Adipose tissue (tissue), 3 donors: Measurements from ENCODE around the gene SOX4. TPM values are rescaled to one million over a fixed set of nuclear protein-coding genes. Genes with fewer than 3 reads are reported as not detected.

Experiments
- H3K27ac ChIP-seq: one replicate; pipeline ENCODE4 v1.5.1; 2013; ENCODE audit warnings: low read depth, low read length
- WGBS, 3 donors: extraction: QIAGEN DNeasy Blood & Tissue Kit; methylation state at CpG; one replicate each; pipeline ENCODE4 v1.1.7; 2013; 5-methylcytosine and 5-hydroxymethylcytosine counted together
- polyA plus RNA-seq, 3 donors: library from polyadenylated mRNA; stranded (reverse); fragments of 200-250 nt; gene quantifications; one replicate each; pipeline ENCODE4 v1.2.3, GENCODE V29; 2013
- donor health status: healthy with polysubstance abuse.
- donor health status: Bipolar disorder and iron deficiency.
- donor health status: healthy.

Gene SOX4
- polyA plus RNA-seq, 3 donors = 8.8 to 11.7 (median 9.0) TPM

DNA sequence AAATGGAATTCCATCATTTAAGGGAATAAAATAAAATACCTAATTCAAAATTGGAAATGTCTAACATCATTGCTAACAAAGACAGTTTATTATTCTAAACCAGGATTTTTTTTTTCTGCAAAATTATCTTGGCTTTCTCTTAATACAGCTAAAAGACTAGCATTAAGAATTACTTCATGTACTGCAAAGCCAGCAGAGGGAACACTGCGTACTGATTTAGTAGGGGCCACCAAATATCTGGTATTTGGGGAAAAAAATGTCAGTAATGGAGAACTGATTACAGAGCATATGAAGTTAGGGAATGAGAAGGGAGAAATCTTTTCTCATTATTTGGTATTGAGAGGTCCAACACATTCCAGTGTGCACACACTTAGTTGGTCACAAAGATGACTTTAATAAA is 3.2 kb upstream of the SOX4 start:
- WGBS, 3 donors = 82 to 97% (median 86%) methylated on average over 1 of the region's 1 CpG
- no peak overlapping the region for H3K27ac ChIP-seq

GRCh38 chr6:21591446-21591845 is 2.1 kb upstream of the SOX4 start:
- WGBS, 3 donors = 72 to 84% (median 73%) methylated on average over 2 of the region's 2 CpGs
- H3K27ac ChIP-seq = no peak overlapping the region

- H3K27ac ChIP-seq = no peak overlapping the region
- WGBS, 3 donors = 0 to 7% (median 2%) methylated on average over 1 of the region's 1 CpG
Measured at GRCh38 chr6:21592953-21593352, 598 bp upstream of the SOX4 start.

GRCh38 chr6:21593927-21594415 is 420 bp downstream of the SOX4 start:
- WGBS, 3 donors = 0 to 1% (median 0%) methylated on average over 17 to 19 of the region's 19 CpGs
- H3K27ac ChIP-seq = no peak overlapping the region

- H3K27ac ChIP-seq = no peak overlapping the region
- WGBS, 3 donors = 0 to 1% (median 0%) methylated on average over 85 to 112 of the region's 112 CpGs
Measured at GRCh38 chr6:21594416-21595281, 1.1 kb downstream of the SOX4 start.

GRCh38 chr6:21595285-21596144 is 2.0 kb downstream of the SOX4 start:
- no peak overlapping the region for H3K27ac ChIP-seq
- 0 to 1% (median 1%) methylated on average over 59 to 108 of the region's 108 CpGs for whole genome bisulfite sequencing, 3 donors

DNA sequence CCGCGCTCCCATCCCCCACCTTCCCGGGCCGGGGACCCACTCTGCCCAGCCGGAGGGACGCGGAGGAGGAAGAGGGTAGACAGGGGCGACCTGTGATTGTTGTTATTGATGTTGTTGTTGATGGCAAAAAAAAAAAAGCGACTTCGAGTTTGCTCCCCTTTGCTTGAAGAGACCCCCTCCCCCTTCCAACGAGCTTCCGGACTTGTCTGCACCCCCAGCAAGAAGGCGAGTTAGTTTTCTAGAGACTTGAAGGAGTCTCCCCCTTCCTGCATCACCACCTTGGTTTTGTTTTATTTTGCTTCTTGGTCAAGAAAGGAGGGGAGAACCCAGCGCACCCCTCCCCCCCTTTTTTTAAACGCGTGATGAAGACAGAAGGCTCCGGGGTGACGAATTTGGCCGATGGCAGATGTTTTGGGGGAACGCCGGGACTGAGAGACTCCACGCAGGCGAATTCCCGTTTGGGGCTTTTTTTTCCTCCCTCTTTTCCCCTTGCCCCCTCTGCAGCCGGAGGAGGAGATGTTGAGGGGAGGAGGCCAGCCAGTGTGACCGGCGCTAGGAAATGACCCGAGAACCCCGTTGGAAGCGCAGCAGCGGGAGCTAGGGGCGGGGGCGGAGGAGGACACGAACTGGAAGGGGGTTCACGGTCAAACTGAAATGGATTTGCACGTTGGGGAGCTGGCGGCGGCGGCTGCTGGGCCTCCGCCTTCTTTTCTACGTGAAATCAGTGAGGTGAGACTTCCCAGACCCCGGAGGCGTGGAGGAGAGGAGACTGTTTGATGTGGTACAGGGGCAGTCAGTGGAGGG is 2.8 kb downstream of the SOX4 start:
- WGBS, 3 donors = 0% methylated on average over 43 of the region's 43 CpGs
- H3K27ac ChIP-seq = peak overlapping the region; percentile 22

- WGBS, 3 donors = 2 to 7% (median 2%) methylated on average over 14 of the region's 14 CpGs
- no peak overlapping the region for H3K27ac ChIP-seq
Measured at GRCh38 chr6:21596949-21597682, 3.6 kb downstream of the SOX4 start.

DNA sequence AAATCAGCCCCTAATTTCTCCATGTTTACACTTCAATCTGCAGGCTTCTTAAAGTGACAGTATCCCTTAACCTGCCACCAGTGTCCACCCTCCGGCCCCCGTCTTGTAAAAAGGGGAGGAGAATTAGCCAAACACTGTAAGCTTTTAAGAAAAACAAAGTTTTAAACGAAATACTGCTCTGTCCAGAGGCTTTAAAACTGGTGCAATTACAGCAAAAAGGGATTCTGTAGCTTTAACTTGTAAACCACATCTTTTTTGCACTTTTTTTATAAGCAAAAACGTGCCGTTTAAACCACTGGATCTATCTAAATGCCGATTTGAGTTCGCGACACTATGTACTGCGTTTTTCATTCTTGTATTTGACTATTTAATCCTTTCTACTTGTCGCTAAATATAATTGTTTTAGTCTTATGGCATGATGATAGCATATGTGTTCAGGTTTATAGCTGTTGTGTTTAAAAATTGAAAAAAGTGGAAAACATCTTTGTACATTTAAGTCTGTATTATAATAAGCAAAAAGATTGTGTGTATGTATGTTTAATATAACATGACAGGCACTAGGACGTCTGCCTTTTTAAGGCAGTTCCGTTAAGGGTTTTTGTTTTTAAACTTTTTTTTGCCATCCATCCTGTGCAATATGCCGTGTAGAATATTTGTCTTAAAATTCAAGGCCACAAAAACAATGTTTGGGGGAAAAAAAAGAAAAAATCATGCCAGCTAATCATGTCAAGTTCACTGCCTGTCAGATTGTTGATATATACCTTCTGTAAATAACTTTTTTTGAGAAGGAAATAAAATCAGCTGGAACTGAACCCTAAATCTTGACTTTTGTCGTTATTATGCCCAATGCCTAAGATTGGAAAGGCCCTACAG is 4.5 kb downstream of the SOX4 start:
- WGBS, 3 donors = 5 to 11% (median 7%) methylated on average over 14 of the region's 14 CpGs
- H3K27ac ChIP-seq = no peak overlapping the region

DNA sequence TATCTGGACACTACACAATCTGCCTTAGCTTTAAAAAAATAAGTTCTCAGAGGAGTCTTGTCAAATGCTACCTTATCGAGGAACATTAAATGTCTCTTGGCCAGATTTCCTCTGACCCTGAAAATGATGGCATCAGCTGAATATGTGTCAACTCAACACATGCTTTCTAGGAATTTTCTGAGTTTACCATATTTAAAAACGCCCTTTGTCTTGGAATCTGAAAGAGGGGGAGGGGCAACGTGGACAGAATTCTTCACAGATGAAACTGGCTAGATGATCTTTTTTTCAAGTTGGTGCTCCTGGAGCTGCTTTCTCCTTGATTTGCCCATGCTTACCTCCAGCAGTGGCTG is 5.1 kb downstream of the SOX4 start:
- WGBS, 3 donors = 16 to 29% (median 17%) methylated on average over 3 of the region's 3 CpGs
- H3K27ac ChIP-seq = no peak overlapping the region

DNA sequence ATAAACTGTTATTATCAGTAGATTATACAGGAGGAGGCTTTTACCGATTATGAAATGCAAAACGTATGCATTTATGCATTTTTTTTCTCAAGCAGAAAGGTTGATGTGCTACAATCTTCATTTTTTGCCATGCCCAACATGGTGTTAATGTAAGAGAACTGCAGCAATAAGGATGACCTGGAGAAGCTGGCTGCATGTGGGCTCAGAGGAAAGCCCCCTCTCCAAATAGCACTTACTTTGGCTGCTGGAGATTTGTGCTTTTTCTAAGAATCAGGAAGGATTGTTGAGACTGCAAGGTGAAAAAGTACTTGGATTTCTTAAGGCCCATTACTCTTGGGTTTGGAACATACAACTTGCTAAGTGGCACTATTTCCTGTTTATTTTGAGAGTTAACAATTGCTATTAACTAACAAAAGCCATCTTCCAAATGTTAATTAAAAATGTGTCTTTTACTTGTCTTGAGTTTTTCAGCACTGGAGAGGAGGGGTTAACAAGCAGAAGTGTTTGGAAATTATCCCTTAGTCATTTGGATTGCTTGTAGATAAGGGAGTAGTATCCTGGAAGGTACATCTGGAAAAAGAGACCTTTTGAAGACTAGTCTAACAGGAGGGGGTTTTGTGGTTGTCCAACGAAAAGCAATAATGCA is 5.6 kb downstream of the SOX4 start:
- H3K27ac ChIP-seq = no peak overlapping the region
- WGBS, 3 donors = 37 to 46% (median 45%) methylated on average over 3 of the region's 3 CpGs

- H3K27ac ChIP-seq = no peak overlapping the region
- 93 to 96% (median 95%) methylated on average over 9 of the region's 9 CpGs for WGBS, 3 donors
Measured at GRCh38 chr6:21601339-21601923, 7.9 kb downstream of the SOX4 start.

GRCh38 chr6:21601932-21602390 is 8.4 kb downstream of the SOX4 start:
- H3K27ac ChIP-seq = no peak overlapping the region
- WGBS, 3 donors = 96 to 97% (median 97%) methylated on average over 23 of the region's 23 CpGs

DNA sequence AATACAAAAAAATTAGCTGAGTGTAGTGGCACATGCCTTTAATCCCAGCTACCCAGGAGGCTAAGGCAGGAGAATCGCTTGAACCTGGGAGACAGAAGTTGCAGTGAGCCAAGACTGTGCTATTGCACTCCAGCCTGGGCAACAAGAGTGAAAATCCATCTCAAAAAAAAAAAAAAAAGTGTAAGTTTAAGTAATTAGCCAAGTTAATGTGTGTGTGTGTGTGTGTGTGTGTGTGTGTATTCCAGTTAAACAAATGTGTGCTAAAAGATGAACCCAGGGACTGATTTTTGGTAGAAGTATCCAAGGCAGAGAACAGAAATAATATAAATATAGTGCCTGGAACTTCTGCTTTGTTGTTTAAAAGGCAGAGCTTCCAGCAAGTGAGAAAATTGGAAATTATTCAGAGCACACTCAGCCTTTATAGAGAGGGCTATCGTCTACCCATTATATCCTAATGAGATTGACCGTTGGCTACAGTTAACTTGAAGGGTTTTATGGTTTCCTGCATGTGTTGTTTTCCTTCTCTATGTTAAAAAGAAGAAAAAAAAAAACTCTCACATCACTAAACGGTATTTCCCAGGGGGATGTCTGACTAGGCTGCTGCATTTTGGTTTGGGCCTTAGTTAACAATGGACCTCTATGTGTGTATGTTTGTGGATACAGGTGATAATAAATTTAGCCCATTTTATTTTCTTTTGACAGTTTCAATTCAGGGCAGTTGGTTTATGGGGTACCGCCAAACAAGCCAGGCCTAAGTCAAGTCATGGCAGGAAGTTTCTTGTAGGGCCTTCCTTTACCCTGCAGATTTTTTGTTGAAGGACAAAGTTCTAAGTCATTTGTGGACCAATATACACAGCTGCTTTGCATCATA is 9.8 kb downstream of the SOX4 start:
- 45 to 71% (median 54%) methylated on average over 5 of the region's 5 CpGs for WGBS, 3 donors
- no peak overlapping the region for H3K27ac ChIP-seq

GRCh38 chr6:21604081-21604480 is 10.5 kb downstream of the SOX4 start:
- WGBS, 3 donors = 45 to 61% (median 54%) methylated on average over 3 of the region's 3 CpGs
- no peak overlapping the region for H3K27ac ChIP-seq
